ENCODE results near the gene BTD.

DNA sequence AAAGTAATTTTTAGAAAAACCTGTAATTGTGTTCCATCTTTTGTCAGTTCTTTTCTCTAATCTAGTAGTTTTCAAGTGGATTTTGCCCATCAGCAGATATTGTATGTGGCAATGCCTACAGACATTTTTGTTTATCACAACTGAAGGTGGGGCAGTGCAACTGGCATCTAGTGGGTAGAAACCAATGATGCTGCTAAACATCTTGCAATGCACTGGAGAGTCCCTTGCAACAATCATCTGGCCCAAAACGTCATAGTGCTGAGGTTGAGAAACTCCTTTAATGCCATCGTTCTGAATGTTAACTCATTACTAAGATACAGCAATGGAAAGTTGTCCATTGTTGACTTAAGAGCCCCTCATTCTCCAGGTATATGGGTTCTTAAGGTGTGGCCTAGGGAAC is 80.1 kb downstream of the BTD start:
- TF ChIP-seq, protein P1, sequence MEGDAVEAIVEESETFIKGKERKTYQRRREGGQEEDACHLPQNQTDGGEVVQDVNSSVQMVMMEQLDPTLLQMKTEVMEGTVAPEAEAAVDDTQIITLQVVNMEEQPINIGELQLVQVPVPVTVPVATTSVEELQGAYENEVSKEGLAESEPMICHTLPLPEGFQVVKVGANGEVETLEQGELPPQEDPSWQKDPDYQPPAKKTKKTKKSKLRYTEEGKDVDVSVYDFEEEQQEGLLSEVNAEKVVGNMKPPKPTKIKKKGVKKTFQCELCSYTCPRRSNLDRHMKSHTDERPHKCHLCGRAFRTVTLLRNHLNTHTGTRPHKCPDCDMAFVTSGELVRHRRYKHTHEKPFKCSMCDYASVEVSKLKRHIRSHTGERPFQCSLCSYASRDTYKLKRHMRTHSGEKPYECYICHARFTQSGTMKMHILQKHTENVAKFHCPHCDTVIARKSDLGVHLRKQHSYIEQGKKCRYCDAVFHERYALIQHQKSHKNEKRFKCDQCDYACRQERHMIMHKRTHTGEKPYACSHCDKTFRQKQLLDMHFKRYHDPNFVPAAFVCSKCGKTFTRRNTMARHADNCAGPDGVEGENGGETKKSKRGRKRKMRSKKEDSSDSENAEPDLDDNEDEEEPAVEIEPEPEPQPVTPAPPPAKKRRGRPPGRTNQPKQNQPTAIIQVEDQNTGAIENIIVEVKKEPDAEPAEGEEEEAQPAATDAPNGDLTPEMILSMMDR (IDR thresholded peaks at IDR 0.05; ENCODE audit: insufficient read depth, low read depth, low read length), result no peak
- no peak for TF ChIP-seq EZH2 (IDR thresholded peaks at IDR 0.05; ENCODE audit: insufficient read depth, low read length)

All from astrocyte (in vitro differentiated cells and primary cell).